AG04450 (cell line): ENCODE measurements around the gene HOXB1. TPM values are rescaled to one million over a fixed set of nuclear protein-coding genes. Genes with fewer than 3 reads are reported as not detected.
A peak's percentile ranks its signal among the peaks of the same experiment; 100 is the strongest.

Source experiments
- CTCF ChIA-PET: fragments of 300-600, 350-600 bp; formaldehyde crosslinking; extraction: SDS; loops from one replicate; lab custom pipeline; 2022; ENCODE audit warnings: antibody characterized with exemption, inconsistent platforms; lab: Charles Lee
- POLR2A ChIA-PET: fragments of 350-600 bp; formaldehyde crosslinking; extraction: SDS; loops from one replicate; lab custom pipeline; 2021; ENCODE audit warnings: antibody characterized with exemption, inconsistent platforms; lab: Yijun Ruan, JAX
- DNase-seq: peaks from one replicate; pipeline ENCODE4 v3.0.0-alpha.2; 2011; ENCODE audit warnings: low read depth, low spot score
- H3K27ac ChIP-seq: one replicate; pipeline ENCODE4 v1.5.1; 2012; ENCODE audit warnings: low read depth, low read length, control low read depth
- H3K27me3 ChIP-seq: one replicate; pipeline ENCODE4 v1.6.0; 2012; ENCODE audit warnings: low read length; ENCODE audit not compliant: control insufficient read depth, insufficient read depth
- H3K4me3 ChIP-seq: 2 replicates; pipeline ENCODE4 v1.5.1; 2011; ENCODE audit warnings: mild to moderate bottlenecking, low read depth, low read length, control low read depth
- H3K9me3 ChIP-seq: 2 replicates; pipeline ENCODE4 v1.5.1; 2012; ENCODE audit warnings: low read length; ENCODE audit not compliant: control insufficient read depth, insufficient read depth
- CTCF ChIP-seq: IDR thresholded peaks from 2 replicates; pipeline ENCODE4 v1.5.1; 2011; ENCODE audit warnings: low read depth, low read length, control low read depth, inconsistent platforms
- polyA plus RNA-seq: library from polyadenylated mRNA; depleted of rRNA; stranded (reverse); fragments of >200 nt; gene quantifications from 2 replicates; pipeline ENCODE4 v1.2.3, GENCODE V29; 2011

HOXB1 gene
- polyA plus RNA-seq, 1 experiment = not detected

GRCh38 chr17:48577946-48578615, 47.3 kb upstream of the HOXB1 start, which contains the start of gene HOXB4:
TSS of gene HOXB4 (minus strand) at chr17:48578350. CDS start at chr17:48578319, 31 bp downstream.
- peak within 1 kb of the TSS; percentile 90 for H3K4me3 ChIP-seq
- DNase-seq = no peak
- CTCF ChIA-PET = interaction anchor here (1.0 to 1.1 kb wide), 2 partner anchors 10 to 15 kb away, joined by 3 to 4 read pairs; partner anchors contain the start of gene HOXB5
- POLR2A ChIA-PET = interaction anchor here (0.9 to 2.2 kb wide), 5 partner anchors 9 to 37 kb away, joined by 3 to 10 read pairs (median 5); no protein-coding TSS in a partner anchor
- no peaks in the 10 kb centered on the region; the same call in 1 of the 2 replicates for H3K9me3 ChIP-seq
- H3K27me3 ChIP-seq = no peaks in the 10 kb centered on the region
- no peak for TF ChIP-seq CTCF
- H3K27ac ChIP-seq = peak within 1 kb of the TSS; percentile 98

GRCh38 chr17:48577330-48577945, 46.6 kb upstream of the HOXB1 start:
- ChIA-PET POLR2A (interaction anchor here (0.5 to 3.1 kb wide), 7 partner anchors 8 to 548 kb away, joined by 3 to 11 read pairs (median 4); no protein-coding TSS in a partner anchor), CTCF (no interaction called here)
- Histone ChIP-seq H3K27ac (peak overlapping the region; percentile 91), H3K4me3 (peak overlapping the region; percentile 90), H3K9me3 (no peaks in the 10 kb centered on the region; the same call in 1 of the 2 replicates), H3K27me3 (no peaks in the 10 kb centered on the region)
- no peak for TF ChIP-seq CTCF
- DNase-seq = no peak

- Histone ChIP-seq H3K27me3 (no peaks in the 10 kb centered on the region), H3K4me3 (peak overlapping the region; percentile 90), H3K9me3 (no peaks in the 10 kb centered on the region), H3K27ac (peak overlapping the region; percentile 91)
- no peak for TF ChIP-seq CTCF
- ChIA-PET CTCF (interaction anchor here (0.7 kb wide), 1 partner anchor 231 kb away, joined by 4 read pairs; no protein-coding TSS in a partner anchor), POLR2A (interaction anchor here (0.8 to 3.1 kb wide), 7 partner anchors 9 to 37 kb away, joined by 3 to 11 read pairs (median 3); no protein-coding TSS in a partner anchor)
- DNase-seq = no peak
Observed at GRCh38 chr17:48576479-48577309, 45.9 kb upstream of the HOXB1 start.

GRCh38 chr17:48575673-48576478, 45.1 kb upstream of the HOXB1 start:
- Histone ChIP-seq H3K4me3 (peak overlapping the region; percentile 90), H3K27ac (peak overlapping the region; percentile 91), H3K27me3 (no peaks in the 10 kb centered on the region), H3K9me3 (no peaks in the 10 kb centered on the region)
- TF ChIP-seq CTCF = no peak
- no peak for DNase-seq
- ChIA-PET POLR2A (interaction anchor here (0.8 to 3.1 kb wide), 7 partner anchors 8 to 36 kb away, joined by 3 to 11 read pairs (median 3); no protein-coding TSS in a partner anchor), CTCF (interaction anchor here (0.7 kb wide), 1 partner anchor 230 kb away, joined by 4 read pairs; no protein-coding TSS in a partner anchor)
